Heart left ventricle (tissue), 16 donors: ENCODE data around the gene PPP2R5B. TPM values are rescaled to one million over a fixed set of nuclear protein-coding genes. Genes with fewer than 3 reads are reported as not detected.

Experiments
- ATAC-seq, 4 donors: fragments of 200-7000 bp; cut with Tn5 transposase; one replicate each; pipeline ENCODE4 v1.9.1; 2020 to 2022; ENCODE audit warnings: moderate library complexity in 4 of 4, mild to moderate bottlenecking in 3 of 4, moderate number of reproducible peaks in 1 of 4
- DNase-seq, 5 donors: peaks; one replicate each; pipeline ENCODE4 v3.0.0-alpha.2; 2020
- H3K27ac ChIP-seq, 12 donors: fragments of 200-600 bp; sonication (generic) in 4 of 12; one replicate each; pipeline versions ENCODE4 v1.5.0 to v1.8.0; 2016 to 2022; ENCODE audit warnings: mild to moderate bottlenecking in 2 of 12
- H3K27me3 ChIP-seq, 9 donors: fragments of 200-600 bp; sonication (generic) in 2 of 9; one replicate each; pipeline versions ENCODE4 v1.5.1 to v1.8.0; 2016 to 2022; ENCODE audit warnings: mild to moderate bottlenecking in 3 of 9
- H3K36me3 ChIP-seq, 9 donors: fragments of 200-600 bp; sonication (generic) in 2 of 9; one replicate each; pipeline versions ENCODE4 v1.5.0 to v1.8.0; 2018 to 2022; ENCODE audit warnings: mild to moderate bottlenecking in 2 of 9
- H3K4me1 ChIP-seq, 12 donors: fragments of 200-600 bp; sonication (generic) in 4 of 12; one replicate each; pipeline versions ENCODE4 v1.5.0 to v1.8.0; 2016 to 2022; ENCODE audit warnings: mild to moderate bottlenecking in 3 of 12
- H3K4me3 ChIP-seq, 12 donors: fragments of 200-600 bp; sonication (generic) in 4 of 12; one replicate each; pipeline versions ENCODE4 v1.5.0 to v1.8.0; 2017 to 2022; ENCODE audit warnings: mild to moderate bottlenecking in 9 of 12, moderate library complexity in 4 of 12
- H3K9me3 ChIP-seq, 12 donors: fragments of 200-600 bp; sonication (generic) in 4 of 12; one replicate each; pipeline versions ENCODE4 v1.5.0 to v1.8.0; 2016 to 2022; ENCODE audit warnings: mild to moderate bottlenecking in 1 of 12
- CTCF ChIP-seq, 12 donors: fragments of 200-600 bp; sonication (generic) in 4 of 12; IDR thresholded peaks; one replicate each; pipeline versions ENCODE4 v1.5.0 to v1.8.0; 2018 to 2022; ENCODE audit warnings: antibody characterized with exemption in 12 of 12, mild to moderate bottlenecking in 5 of 12
- POLR2A ChIP-seq, 2 donors: fragments of 450-650 bp; IDR thresholded peaks; one replicate each; pipeline ENCODE4 v1.6.1; 2017; ENCODE audit warnings: antibody characterized with exemption in 2 of 2, mild to moderate bottlenecking in 2 of 2, moderate library complexity in 2 of 2
- WGBS, 4 donors: extraction: QIAGEN DNeasy Blood & Tissue Kit in 2 of 4; methylation state at CpG; one replicate each; pipeline versions ENCODE4 v1.1.5 to v1.1.7; 2013 to 2018; 5-methylcytosine and 5-hydroxymethylcytosine counted together
- intact Hi-C, 10 donors: fragments of 100-400 bp; cut with DNase I; formaldehyde crosslinking; loops; one replicate each; pipeline versions ENCODE4 v1.11.1 to v1.14.2; 2022
- polyA plus RNA-seq, 2 donors: library from polyadenylated mRNA; stranded (reverse); fragments of 200-250 nt; gene quantifications; one replicate each; pipeline ENCODE4 v1.2.3, GENCODE V29; 2013
- total RNA-seq, 9 donors: library from RNA; depleted of rRNA in 2 of 9; stranded (reverse); fragments of >200 nt in 2 of 9; fragmentation: NEBNext Ultra II Directional in 3 of 9; extraction: Animal tissue kit (Norgen Biotek cat#: 25700) in 3 of 9; gene quantifications; one replicate each; pipeline versions ENCODE4 v1.1.0 to v1.2.4, GENCODE V29; 2016 to 2023
- donor health status: ischemic (EF 13 %, LVEDD 7.1; RV severe dilation, severe dysfunction).
- donor health status: healthy with polysubstance abuse.
- donor health status: DM: no; HTN: yes; CAD: no.
- donor health status: DM: no; HTN: no; CAD: no.
- donor health status: ischemic (EF 25% LVEDD 6.9; RV normal size, moderate dysfunction).
- donor health status: ischemic (EF 25% LVEDD 5.7; RV mildly dilated, moderate dysfunction).
- donor health status: healthy.
- donor health status: DM: yes; HTN: yes; CAD: no.
- donor health status: ischemic (EF 35%, LVEDD 5.7; RV mildly dilated, moderate dysfunction).
- donor health status: nonischemic (EF 11% LVEDD 7.7; RV severe dilation, severe dysfunction).
- donor health status: DM: yes; HTN: yes; CAD: no.
- donor health status: PGD.
- donor health status: ischemic (EF 29% LVEDD 5.4; RV normal size, mild dysfunction).
- donor health status: nonischemic (EF 23%, LVEDD 6.1; RV moderate dilation, normal function).

PPP2R5B gene
- total and polyA plus RNA-seq, 11 donors: 17.5 to 34.3 (median 22.6) TPM

GRCh38 chr11:64887757-64888405 lies 36.6 kb upstream of the PPP2R5B start:
- no peaks in the 10 kb centered on the region for H3K36me3 ChIP-seq
- intact Hi-C loops: no loop called here
- peak; percentile 94 to 100 (median 98) for TF ChIP-seq CTCF (IDR thresholded peaks at IDR 0.05)
- no peak for TF ChIP-seq POLR2A (IDR thresholded peaks at IDR 0.05)
- peak overlapping the region in 9 of 12 donors; percentile 20 to 49 (median 32) for H3K4me3 ChIP-seq
- H3K27ac ChIP-seq: peak overlapping the region in 11 of 12 donors; percentile 23 to 70 (median 63)
- H3K9me3 ChIP-seq: no peaks in the 10 kb centered on the region
- 16 to 29% (median 16%) methylated on average over 23 to 34 of the region's 34 CpGs for WGBS, 4 donors
- ATAC-seq (peak; percentile 79 to 93 (median 92)), DNase-seq (peak; percentile 82 to 94 (median 85))
- H3K27me3 ChIP-seq: no peaks in the 10 kb centered on the region
- peaks cover 0 to 47% (median 16%) of the 10 kb centered on the region in 12 donors for H3K4me1 ChIP-seq

GRCh38 chr11:64888406-64888728 lies 36.1 kb upstream of the PPP2R5B start:
- H3K4me3 ChIP-seq: peak overlapping the region in 7 of 12 donors; percentile 24 to 49 (median 43)
- WGBS, 4 donors: 66 to 74% (median 72%) methylated on average over 8 of the region's 8 CpGs
- H3K4me1 ChIP-seq: peaks cover 0 to 52% (median 19%) of the 10 kb centered on the region in 12 donors
- no peaks in the 10 kb centered on the region for H3K36me3 ChIP-seq
- DNase-seq: peak in 2 of 5 donors; percentile 26 to 53
- H3K27ac ChIP-seq: peak overlapping the region in 8 of 12 donors; percentile 23 to 68 (median 62)
- ATAC-seq: peak in 1 of 4 donors; percentile 1
- H3K9me3 ChIP-seq: no peaks in the 10 kb centered on the region
- no peak for TF ChIP-seq POLR2A (IDR thresholded peaks at IDR 0.05)
- no peak for TF ChIP-seq CTCF (IDR thresholded peaks at IDR 0.05)
- intact Hi-C loops: no loop called here
- no peaks in the 10 kb centered on the region for H3K27me3 ChIP-seq

GRCh38 chr11:64888729-64889511 lies 35.6 kb upstream of the PPP2R5B start:
- H3K27me3 ChIP-seq: no peaks in the 10 kb centered on the region
- intact Hi-C loops: no loop called here
- no peak overlapping the region for H3K4me3 ChIP-seq
- ATAC-seq (no peak), DNase-seq (peak in 1 of 5 donors; percentile 48)
- no peak overlapping the region for H3K27ac ChIP-seq
- TF ChIP-seq POLR2A (IDR thresholded peaks at IDR 0.05): no peak
- TF ChIP-seq CTCF (IDR thresholded peaks at IDR 0.05): no peak
- H3K4me1 ChIP-seq: peaks cover 0 to 58% (median 20%) of the 10 kb centered on the region in 12 donors
- no peaks in the 10 kb centered on the region for H3K9me3 ChIP-seq
- WGBS, 4 donors: 61 to 71% (median 61%) methylated on average over 8 to 9 of the region's 9 CpGs
- H3K36me3 ChIP-seq: no peaks in the 10 kb centered on the region

- ATAC-seq (no peak), DNase-seq (peak in 1 of 5 donors; percentile 42)
- Histone ChIP-seq H3K4me1 (peaks cover 0 to 65% (median 22%) of the 10 kb centered on the region in 12 donors), H3K27me3 (no peaks in the 10 kb centered on the region), H3K36me3 (peaks cover 0 to 9% (median 6%) of the 10 kb centered on the region in 9 donors), H3K9me3 (no peaks in the 10 kb centered on the region), H3K27ac (peak overlapping the region in 3 of 12 donors; percentile 29 to 49 (median 49)), H3K4me3 (no peak overlapping the region)
- TF ChIP-seq CTCF (IDR thresholded peaks at IDR 0.05) (no peak), POLR2A (IDR thresholded peaks at IDR 0.05) (no peak)
- intact Hi-C loops: loop anchor here in 2 of 10 donors (5.0 kb wide), 2 partner anchors 98 to 103 kb away; no protein-coding TSS in a partner anchor
- WGBS, 4 donors: 86 to 91% (median 90%) methylated on average over 7 of the region's 7 CpGs
Measured at GRCh38 chr11:64890522-64890939, 34.0 kb upstream of the PPP2R5B start.
